GM10847 (cell line): ENCODE data around the gene CDKL4.

Source experiments
- POLR2A ChIP-seq: IDR thresholded peaks from 2 replicates; pipeline ENCODE4 v1.6.1; 2011; ENCODE audit not compliant: insufficient read length; ENCODE audit errors: extremely low read depth

CDKL4 gene

GRCh38 chr2:39203382-39203781 is 40.4 kb downstream of the CDKL4 start:
- no peak for TF ChIP-seq POLR2A

DNA sequence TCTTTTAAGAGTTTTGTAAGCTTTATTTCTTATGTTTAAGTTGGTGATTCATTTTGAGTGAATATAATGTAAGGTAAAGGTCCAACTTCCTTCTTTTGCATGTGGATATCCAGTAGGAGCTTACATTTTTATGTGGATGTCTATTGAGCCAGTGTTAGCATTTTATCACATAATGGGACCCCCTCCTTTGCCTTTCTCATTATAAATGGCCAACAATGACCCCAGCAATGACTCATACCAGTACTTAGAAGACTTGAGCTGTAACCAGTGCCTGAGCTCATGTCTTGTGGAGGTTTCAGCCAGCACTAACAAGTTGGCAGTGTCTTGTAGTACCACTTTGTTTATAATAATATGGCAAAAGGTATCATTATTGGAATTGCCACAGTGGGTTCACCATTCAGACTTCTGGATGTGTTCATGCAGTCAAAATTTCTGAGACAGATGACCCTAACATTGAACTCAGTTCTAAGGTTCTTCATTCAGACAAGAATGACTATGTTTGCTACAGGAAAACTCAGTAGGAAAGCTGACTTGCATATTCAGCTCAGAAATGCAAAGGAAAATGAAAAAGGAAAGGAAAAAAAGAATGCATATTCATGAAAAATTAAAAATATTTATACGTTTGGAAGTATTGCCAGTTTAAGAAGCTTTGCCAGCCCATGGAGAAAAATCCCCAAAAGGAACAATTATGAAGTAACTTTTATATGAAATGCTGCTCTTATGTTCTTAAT is 41.0 kb downstream of the CDKL4 start:
- no peak for TF ChIP-seq POLR2A

GRCh38 chr2:39194686-39195085 is 49.1 kb downstream of the CDKL4 start:
- no peak for TF ChIP-seq POLR2A

DNA sequence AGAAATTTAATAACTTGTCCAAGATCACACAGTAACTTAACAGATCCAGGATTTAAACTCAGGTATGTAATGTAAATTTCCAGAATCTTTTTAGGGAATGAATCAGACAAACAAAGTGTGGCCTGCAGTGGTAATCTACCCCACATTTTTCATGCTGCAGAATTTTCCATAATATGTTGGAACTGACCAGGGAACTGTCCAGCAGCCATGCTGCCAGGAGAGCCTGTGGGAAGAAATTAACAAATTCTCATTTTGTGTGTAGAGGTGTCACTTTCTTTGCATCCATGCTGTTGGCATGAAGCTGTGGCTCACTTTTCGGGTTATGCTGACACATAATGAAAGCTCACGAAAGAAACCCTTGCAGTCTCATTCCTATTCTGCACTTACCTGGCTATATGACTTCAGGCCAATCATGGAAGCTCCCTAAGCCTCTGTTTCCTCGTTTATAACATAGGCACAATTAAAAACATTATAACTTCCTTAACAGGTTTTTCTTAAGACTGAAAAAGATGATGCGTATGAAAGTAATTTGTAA is 54.7 kb downstream of the CDKL4 start:
- TF ChIP-seq POLR2A = no peak

DNA sequence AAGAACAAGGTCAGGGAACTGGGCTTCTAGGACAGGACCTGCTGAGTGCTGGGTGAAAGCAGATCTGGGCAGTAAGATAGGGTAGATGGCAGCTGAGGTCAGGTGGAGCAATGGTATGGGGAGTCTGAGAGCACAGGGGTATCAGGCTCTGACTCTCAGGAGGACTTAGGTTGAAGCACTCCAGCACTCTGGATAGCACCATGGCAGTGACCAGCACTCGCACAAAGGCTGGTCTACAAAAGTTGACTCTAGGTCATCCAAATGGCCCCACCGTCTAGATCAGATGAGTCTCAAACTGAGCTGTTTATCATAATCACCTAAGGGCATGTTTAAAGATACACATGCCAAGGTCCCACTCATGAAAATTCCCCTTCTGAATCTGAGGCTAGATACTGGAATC is 60.1 kb downstream of the CDKL4 start:
- no peak for TF ChIP-seq POLR2A

DNA sequence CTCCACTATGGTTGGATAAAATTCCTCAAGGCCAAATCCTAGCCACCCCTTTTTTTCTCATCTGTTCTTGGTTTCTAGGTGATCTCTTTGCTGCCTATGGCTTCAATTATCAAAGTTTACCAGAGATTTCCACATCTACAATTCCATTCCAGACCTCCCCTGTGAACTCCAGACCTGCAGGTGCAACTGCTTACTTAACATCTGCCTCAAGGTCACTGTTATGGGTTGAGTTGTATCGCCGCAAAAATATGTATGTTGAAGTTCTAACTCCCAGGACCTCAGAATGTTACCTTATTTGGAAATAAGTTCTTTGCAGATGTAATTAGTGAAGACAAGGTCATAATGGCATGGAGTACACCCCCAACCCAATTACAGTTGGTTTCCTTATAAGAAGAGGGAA is 62.5 kb downstream of the CDKL4 start:
- TF ChIP-seq POLR2A = no peak

- no peak for TF ChIP-seq POLR2A
Measured at GRCh38 chr2:39179974-39180960, 63.5 kb downstream of the CDKL4 start.

GRCh38 chr2:39178756-39179155 is 65.0 kb downstream of the CDKL4 start:
- no peak for TF ChIP-seq POLR2A

DNA sequence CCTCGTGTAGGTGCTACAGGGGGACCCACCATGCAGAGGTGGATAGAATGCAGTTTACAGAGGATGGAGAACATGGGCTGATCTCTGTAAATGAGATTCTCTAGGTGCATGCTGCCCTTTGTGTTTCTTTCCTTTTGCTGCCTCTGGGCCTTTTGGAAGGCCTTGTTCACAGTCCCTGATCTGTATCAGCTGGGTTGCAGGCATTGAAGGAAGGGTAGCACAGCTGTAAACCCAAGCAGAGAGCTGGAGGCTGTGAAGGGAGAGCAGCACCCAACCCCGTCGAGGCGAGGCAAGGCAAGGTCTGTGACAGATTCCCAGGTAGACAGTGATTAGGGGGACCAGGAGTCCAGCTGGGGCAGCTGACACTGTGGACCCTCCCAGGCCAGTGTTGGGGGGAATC is 66.8 kb downstream of the CDKL4 start:
- no peak for TF ChIP-seq POLR2A

- no peak for TF ChIP-seq POLR2A
Measured at GRCh38 chr2:39175026-39175812, 68.6 kb downstream of the CDKL4 start.

DNA sequence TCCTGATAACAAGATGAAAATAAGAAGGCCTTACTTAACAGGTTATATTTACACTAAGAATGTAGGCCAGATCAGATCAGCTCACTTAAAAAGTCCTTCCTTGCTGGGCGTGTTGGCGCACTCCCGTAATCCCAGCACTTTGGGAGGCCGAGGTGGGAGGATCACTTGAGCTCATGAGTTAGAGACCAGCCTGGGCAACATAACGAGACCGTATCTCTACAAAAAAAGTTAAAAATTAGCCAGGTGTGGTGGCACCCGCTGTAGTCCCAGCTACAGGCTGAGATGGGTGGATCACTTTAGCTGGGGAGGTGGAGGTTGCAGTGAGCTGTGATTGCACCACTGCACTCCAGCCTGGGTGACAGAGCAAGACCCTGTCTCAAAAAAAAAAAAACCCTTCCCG is 69.7 kb downstream of the CDKL4 start:
- no peak for TF ChIP-seq POLR2A

DNA sequence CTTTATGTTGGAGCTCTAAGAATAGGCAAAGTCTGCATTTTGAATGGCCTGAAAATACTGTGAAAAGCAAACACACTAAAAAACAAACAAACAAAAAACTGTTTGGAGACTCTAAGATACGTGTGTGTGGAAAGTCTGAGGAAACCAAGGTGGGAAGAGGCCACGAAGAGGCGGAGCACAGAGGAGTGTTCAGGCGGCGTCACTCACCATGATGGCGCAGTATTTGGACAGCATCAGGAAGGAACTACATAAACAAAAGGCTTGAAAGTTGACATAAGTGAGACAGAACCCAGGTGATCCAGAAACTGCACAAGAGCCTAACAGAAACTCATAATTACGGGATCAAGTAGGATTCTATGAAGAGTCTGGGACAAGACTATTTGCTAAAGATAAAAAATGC is 72.1 kb downstream of the CDKL4 start:
- TF ChIP-seq POLR2A = no peak

- TF ChIP-seq POLR2A = no peak
Measured at GRCh38 chr2:39164089-39164488, 79.7 kb downstream of the CDKL4 start.

DNA sequence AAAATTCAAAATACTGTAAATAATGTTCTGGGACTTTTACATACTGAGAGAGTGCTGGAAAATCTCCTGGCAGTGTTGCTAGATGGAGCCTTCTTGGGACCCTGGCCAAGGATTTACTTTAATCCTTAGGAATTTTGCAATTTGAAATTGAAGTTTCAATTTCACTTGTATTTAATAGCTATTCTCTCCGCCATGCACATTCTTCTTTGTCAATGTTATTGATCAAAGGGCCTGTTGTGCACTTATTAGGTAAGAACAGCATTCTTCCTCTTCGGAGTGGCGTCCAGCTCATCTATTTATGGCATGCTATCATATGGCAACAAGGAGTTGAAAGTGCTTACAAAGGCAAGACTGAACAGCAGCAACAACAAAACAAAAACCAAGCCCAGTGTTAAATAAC is 82.8 kb downstream of the CDKL4 start:
- no peak for TF ChIP-seq POLR2A

DNA sequence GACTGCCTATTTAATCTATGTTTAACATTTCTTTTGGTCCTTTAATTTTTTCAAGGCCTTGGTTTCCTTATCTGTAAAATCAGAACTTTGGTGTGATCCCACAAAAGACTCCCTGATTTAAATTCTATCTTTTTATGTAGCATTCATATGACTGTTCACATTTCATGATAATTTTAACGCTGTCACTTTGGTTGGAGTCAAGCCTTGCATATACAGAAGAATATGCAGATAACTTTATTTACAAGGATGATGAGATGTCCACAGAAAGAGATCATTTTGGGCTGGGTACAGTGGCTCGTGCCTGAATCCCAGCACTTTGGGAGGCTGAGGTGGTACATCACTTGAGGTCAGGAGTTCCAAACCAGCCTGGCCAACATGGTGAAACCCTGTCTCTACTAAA is 84.5 kb downstream of the CDKL4 start:
- TF ChIP-seq POLR2A = no peak
